ENCODE results near the gene CEP85L. TPM values are rescaled to one million over a fixed set of nuclear protein-coding genes. Genes with fewer than 3 reads are reported as not detected.

CEP85L gene
- total and polyA plus RNA-seq, 10 of the 15 experiments (the other 5 are each of a cell fraction or from before 2014, with no cell fraction given), result 1.8 to 10.9 (median 7.1) TPM

DNA sequence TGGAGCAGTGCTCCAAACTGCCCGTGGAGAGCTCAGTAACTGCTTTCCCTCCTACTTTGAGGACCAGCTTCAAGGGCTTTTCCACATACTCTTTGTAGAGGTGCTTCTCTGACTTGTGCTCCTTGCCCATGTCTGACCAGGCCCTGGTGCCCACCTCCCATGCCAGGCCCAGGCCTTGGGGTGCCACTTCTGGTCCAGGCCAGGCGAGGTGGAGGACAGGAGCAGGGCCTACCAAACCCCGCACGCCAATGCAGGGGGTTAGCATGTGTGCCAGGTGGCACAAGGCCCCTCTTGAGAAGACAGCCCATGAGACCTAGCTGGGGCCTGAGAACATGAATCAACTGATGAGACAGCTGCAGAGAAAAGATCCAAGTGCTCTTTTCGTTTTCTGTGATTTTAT, 150.3 kb downstream of the CEP85L start:
- WGBS (ENCODE audit: insufficient coverage, insufficient replicate concordance, low lambda C conversion rate, missing lambda C conversion rate), result 84% methylated on average over 5 of the region's 5 CpGs
- Histone ChIP-seq H3K4me1 (ENCODE audit: control insufficient read depth, insufficient read depth, low read length) (no peaks in the 10 kb centered on the region), H3K9me3 (replicated peaks; ENCODE audit: control insufficient read depth, insufficient read depth, low read length) (no peaks in the 10 kb centered on the region), H3K27ac (ENCODE audit: control insufficient read depth, insufficient read depth) (no peak overlapping the region), H3K27me3 (replicated peaks in 1 of 2; ENCODE audit: control insufficient read depth in 2 of 2, insufficient read depth in 2 of 2, low read length in 1 of 2) (no peaks in the 10 kb centered on the region), H4K20me1 (ENCODE audit: control insufficient read depth, insufficient read depth) (no peaks in the 10 kb centered on the region), H3K79me2 (ENCODE audit: control insufficient read depth, insufficient read depth, low read length) (no peaks in the 10 kb centered on the region), H3K4me2 (ENCODE audit: control insufficient read depth, insufficient read depth) (no peak overlapping the region), H3K36me3 (ENCODE audit: control insufficient read depth in 2 of 2, insufficient read depth in 2 of 2, low read length in 1 of 2) (no peaks in the 10 kb centered on the region), H3K9ac (ENCODE audit: control insufficient read depth, insufficient read depth, low read length) (no peak overlapping the region), H3K4me3 (no peak overlapping the region), H2AFZ (ENCODE audit: control insufficient read depth, low read depth, low read length) (no peak overlapping the region)
- ChIA-PET CTCF (no interaction called here), POLR2A (no interaction called here), SMC1A (ENCODE audit: uncharacterized antibody, unreplicated experiment) (no interaction called here), RAD21 (ENCODE audit: unreplicated experiment) (no interaction called here)
- TF ChIP-seq, protein P1, sequence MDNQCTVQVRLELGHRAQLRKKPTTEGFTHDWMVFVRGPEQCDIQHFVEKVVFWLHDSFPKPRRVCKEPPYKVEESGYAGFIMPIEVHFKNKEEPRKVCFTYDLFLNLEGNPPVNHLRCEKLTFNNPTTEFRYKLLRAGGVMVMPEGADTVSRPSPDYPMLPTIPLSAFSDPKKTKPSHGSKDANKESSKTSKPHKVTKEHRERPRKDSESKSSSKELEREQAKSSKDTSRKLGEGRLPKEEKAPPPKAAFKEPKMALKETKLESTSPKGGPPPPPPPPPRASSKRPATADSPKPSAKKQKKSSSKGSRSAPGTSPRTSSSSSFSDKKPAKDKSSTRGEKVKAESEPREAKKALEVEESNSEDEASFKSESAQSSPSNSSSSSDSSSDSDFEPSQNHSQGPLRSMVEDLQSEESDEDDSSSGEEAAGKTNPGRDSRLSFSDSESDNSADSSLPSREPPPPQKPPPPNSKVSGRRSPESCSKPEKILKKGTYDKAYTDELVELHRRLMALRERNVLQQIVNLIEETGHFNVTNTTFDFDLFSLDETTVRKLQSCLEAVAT (IDR thresholded peaks at IDR 0.05), result no peak
- no peak for TF ChIP-seq EP300 (IDR thresholded peaks at IDR 0.05; ENCODE audit: borderline replicate concordance in 1 of 2, control insufficient read depth in 1 of 2, low read depth in 2 of 2, low read length in 2 of 2)
- no peak for TF ChIP-seq IKZF2 (IDR thresholded peaks at IDR 0.05)
- no peak for ATAC-seq
- intact Hi-C loops (cut with micrococcal nuclease; ENCODE audit: unreplicated experiment), result no loop called here
- no peak for FAIRE-seq
- in situ Hi-C loops (cut with MboI), result no loop called here
- no TSS peak for BruUV-seq (replicated peaks)
- DNase-seq (ENCODE audit: low read depth, low spot score), result no peak

DNA sequence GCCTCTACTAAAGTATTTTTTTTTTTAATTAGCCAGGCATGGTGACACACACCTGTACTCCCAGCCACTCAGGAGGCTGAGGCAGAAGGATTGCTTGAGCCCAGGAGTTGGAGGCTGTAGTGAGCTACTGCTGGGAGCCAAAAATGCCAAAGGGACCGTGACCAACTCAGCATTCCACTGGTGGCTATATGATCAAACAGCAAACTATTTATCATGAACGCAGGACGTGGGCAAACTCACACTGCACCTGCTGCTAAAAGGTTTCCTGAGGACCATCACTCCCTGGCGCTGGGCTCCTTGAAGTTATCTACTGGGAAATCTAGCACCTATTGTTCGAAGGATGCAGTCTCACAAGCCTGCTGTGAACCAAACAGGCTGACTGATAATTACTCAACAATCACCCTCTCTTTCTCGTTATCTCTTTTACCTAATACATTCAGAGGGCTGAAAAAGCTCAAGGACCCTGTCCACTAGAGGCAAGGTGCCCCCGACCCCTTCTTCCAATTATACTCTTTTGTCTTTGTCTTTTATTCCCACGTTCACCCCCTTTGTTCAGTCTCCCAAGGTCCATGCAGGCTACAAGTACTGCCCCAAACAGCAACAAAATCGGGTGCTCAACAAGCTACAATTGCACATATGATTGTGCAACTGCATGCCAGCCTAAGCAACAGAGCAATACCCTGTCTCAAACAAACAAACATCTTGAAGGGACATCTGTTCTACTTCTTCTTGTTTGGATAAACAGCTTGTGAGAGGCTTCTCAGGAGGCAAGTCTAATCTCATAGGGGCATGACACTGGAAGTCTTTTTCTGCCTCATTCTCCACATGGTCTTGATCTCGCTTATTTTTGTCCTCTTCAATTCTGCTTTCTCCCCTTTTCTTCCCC, 151.0 kb downstream of the CEP85L start:
- H3K4me3 ChIP-seq, result no peak overlapping the region
- no peaks in the 10 kb centered on the region for H3K79me2 ChIP-seq (ENCODE audit: control insufficient read depth, insufficient read depth, low read length)
- H3K27me3 ChIP-seq (replicated peaks in 1 of 2; ENCODE audit: control insufficient read depth in 2 of 2, insufficient read depth in 2 of 2, low read length in 1 of 2), result no peaks in the 10 kb centered on the region
- CTCF ChIA-PET, result no interaction called here
- H3K9ac ChIP-seq (ENCODE audit: control insufficient read depth, insufficient read depth, low read length), result no peak overlapping the region
- DNase-seq (ENCODE audit: low read depth, low spot score) (no peak), ATAC-seq (no peak), FAIRE-seq (no peak)
- H3K4me1 ChIP-seq (ENCODE audit: control insufficient read depth, insufficient read depth, low read length), result no peaks in the 10 kb centered on the region
- intact Hi-C loops (cut with micrococcal nuclease; ENCODE audit: unreplicated experiment) (no loop called here), in situ Hi-C loops (cut with MboI) (no loop called here)
- WGBS (ENCODE audit: insufficient coverage, insufficient replicate concordance, low lambda C conversion rate, missing lambda C conversion rate), result 96% methylated on average over 10 of the region's 10 CpGs
- no TSS peak for BruUV-seq (replicated peaks)
- no peaks in the 10 kb centered on the region for H3K36me3 ChIP-seq (ENCODE audit: control insufficient read depth in 2 of 2, insufficient read depth in 2 of 2, low read length in 1 of 2)
- H3K4me2 ChIP-seq (ENCODE audit: control insufficient read depth, insufficient read depth), result no peak overlapping the region
- RAD21 ChIA-PET (ENCODE audit: unreplicated experiment), result no interaction called here
- no peak overlapping the region for H2AFZ ChIP-seq (ENCODE audit: control insufficient read depth, low read depth, low read length)
- SMC1A ChIA-PET (ENCODE audit: uncharacterized antibody, unreplicated experiment), result no interaction called here
- POLR2A ChIA-PET, result no interaction called here
- no peak overlapping the region for H3K27ac ChIP-seq (ENCODE audit: control insufficient read depth, insufficient read depth)
- H4K20me1 ChIP-seq (ENCODE audit: control insufficient read depth, insufficient read depth), result no peaks in the 10 kb centered on the region
- H3K9me3 ChIP-seq (replicated peaks; ENCODE audit: control insufficient read depth, insufficient read depth, low read length), result no peaks in the 10 kb centered on the region
- TF ChIP-seq, protein P2, sequence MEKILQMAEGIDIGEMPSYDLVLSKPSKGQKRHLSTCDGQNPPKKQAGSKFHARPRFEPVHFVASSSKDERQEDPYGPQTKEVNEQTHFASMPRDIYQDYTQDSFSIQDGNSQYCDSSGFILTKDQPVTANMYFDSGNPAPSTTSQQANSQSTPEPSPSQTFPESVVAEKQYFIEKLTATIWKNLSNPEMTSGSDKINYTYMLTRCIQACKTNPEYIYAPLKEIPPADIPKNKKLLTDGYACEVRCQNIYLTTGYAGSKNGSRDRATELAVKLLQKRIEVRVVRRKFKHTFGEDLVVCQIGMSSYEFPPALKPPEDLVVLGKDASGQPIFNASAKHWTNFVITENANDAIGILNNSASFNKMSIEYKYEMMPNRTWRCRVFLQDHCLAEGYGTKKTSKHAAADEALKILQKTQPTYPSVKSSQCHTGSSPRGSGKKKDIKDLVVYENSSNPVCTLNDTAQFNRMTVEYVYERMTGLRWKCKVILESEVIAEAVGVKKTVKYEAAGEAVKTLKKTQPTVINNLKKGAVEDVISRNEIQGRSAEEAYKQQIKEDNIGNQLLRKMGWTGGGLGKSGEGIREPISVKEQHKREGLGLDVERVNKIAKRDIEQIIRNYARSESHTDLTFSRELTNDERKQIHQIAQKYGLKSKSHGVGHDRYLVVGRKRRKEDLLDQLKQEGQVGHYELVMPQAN (conservative IDR thresholded peaks at IDR 0.05), result no peak
- TF ChIP-seq SIN3A (IDR thresholded peaks at IDR 0.05; ENCODE audit: low read depth, low read length) (no peak), EZH2 (IDR thresholded peaks at IDR 0.05; ENCODE audit: borderline replicate concordance, control insufficient read depth, low read depth, low read length) (no peak), MTA3 (IDR thresholded peaks at IDR 0.05; ENCODE audit: borderline replicate concordance, low read length) (no peak), STAT1 (conservative IDR thresholded peaks at IDR 0.05) (no peak), JUNB (IDR thresholded peaks at IDR 0.05) (no peak), ZNF384 (IDR thresholded peaks at IDR 0.05; ENCODE audit: borderline replicate concordance, low read depth, low read length) (no peak), POLR2A (IDR thresholded peaks at IDR 0.05; ENCODE audit: low read depth, low read length) (no peak)
- TF ChIP-seq, protein P3, sequence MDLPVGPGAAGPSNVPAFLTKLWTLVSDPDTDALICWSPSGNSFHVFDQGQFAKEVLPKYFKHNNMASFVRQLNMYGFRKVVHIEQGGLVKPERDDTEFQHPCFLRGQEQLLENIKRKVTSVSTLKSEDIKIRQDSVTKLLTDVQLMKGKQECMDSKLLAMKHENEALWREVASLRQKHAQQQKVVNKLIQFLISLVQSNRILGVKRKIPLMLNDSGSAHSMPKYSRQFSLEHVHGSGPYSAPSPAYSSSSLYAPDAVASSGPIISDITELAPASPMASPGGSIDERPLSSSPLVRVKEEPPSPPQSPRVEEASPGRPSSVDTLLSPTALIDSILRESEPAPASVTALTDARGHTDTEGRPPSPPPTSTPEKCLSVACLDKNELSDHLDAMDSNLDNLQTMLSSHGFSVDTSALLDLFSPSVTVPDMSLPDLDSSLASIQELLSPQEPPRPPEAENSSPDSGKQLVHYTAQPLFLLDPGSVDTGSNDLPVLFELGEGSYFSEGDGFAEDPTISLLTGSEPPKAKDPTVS (IDR thresholded peaks at IDR 0.05; ENCODE audit: low read depth, low read length), result no peak

Measured in GM12878 (cell line).